ENCODE results near the gene ADAMTS4.

The ADAMTS4 gene

GRCh38 chr1:161171696-161172095 is 27.2 kb downstream of the ADAMTS4 start:
- 92 to 93% methylated on average over 10 to 11 of the region's 12 CpGs for WGBS, 2 experiments (ENCODE audit: insufficient coverage in 2 of 2)
- H3K36me3 ChIP-seq (ENCODE audit: control insufficient read depth, insufficient read depth, low read length) = peaks cover 70% of the 10 kb centered on the region

GRCh38 chr1:161171191-161171590 is 27.7 kb downstream of the ADAMTS4 start:
- Histone ChIP-seq H3K4me3 (ENCODE audit: extremely low read depth, insufficient read depth, low read length, poor library complexity, severe bottlenecking) (no peak overlapping the region), H3K9me3 (ENCODE audit: control insufficient read depth, low read length) (no peaks in the 10 kb centered on the region), H3K27ac (ENCODE audit: low read depth, low read length, severe bottlenecking) (no peak overlapping the region), H3K36me3 (ENCODE audit: control insufficient read depth, insufficient read depth, low read length) (peaks cover 70% of the 10 kb centered on the region), H3K4me1 (ENCODE audit: control insufficient read depth, insufficient read depth, low read length, poor library complexity, severe bottlenecking) (peaks cover 2% of the 10 kb centered on the region)
- 80 to 89% methylated on average over 1 to 2 of the region's 5 CpGs for WGBS, 2 experiments (ENCODE audit: insufficient coverage in 2 of 2)

More at GRCh38 chr1:161171696-161172095, 27.2 kb downstream of the ADAMTS4 start:
- peaks cover 6% of the 10 kb centered on the region for H3K4me1 ChIP-seq (ENCODE audit: control insufficient read depth, insufficient read depth, low read length, poor library complexity, severe bottlenecking)
- no peak overlapping the region for H3K27ac ChIP-seq (ENCODE audit: low read depth, low read length, severe bottlenecking)
- no peak overlapping the region for H3K4me3 ChIP-seq (ENCODE audit: extremely low read depth, insufficient read depth, low read length, poor library complexity, severe bottlenecking)
- no peaks in the 10 kb centered on the region for H3K9me3 ChIP-seq (ENCODE audit: control insufficient read depth, low read length)

GRCh38 chr1:161168906-161169305 is 29.9 kb downstream of the ADAMTS4 start:
- Histone ChIP-seq H3K36me3 (ENCODE audit: control insufficient read depth, insufficient read depth, low read length) (peaks cover 56% of the 10 kb centered on the region), H3K4me1 (ENCODE audit: control insufficient read depth, insufficient read depth, low read length, poor library complexity, severe bottlenecking) (peaks cover 7% of the 10 kb centered on the region), H3K27ac (ENCODE audit: low read depth, low read length, severe bottlenecking) (no peak overlapping the region), H3K9me3 (ENCODE audit: control insufficient read depth, low read length) (no peaks in the 10 kb centered on the region), H3K4me3 (ENCODE audit: extremely low read depth, insufficient read depth, low read length, poor library complexity, severe bottlenecking) (no peak overlapping the region)
- WGBS, 2 experiments (ENCODE audit: insufficient coverage in 2 of 2) = 90 to 94% methylated on average over 7 of the region's 9 CpGs

- Histone ChIP-seq H3K36me3 (ENCODE audit: control insufficient read depth, insufficient read depth, low read length) (peaks cover 54% of the 10 kb centered on the region), H3K27ac (ENCODE audit: low read depth, low read length, severe bottlenecking) (peak overlapping the region; percentile 23), H3K4me3 (ENCODE audit: extremely low read depth, insufficient read depth, low read length, poor library complexity, severe bottlenecking) (peak overlapping the region; percentile 87), H3K9me3 (ENCODE audit: control insufficient read depth, low read length) (no peaks in the 10 kb centered on the region), H3K4me1 (ENCODE audit: control insufficient read depth, insufficient read depth, low read length, poor library complexity, severe bottlenecking) (peaks cover 7% of the 10 kb centered on the region)
- whole genome bisulfite sequencing, 2 experiments (ENCODE audit: insufficient coverage in 2 of 2) = 9 to 11% methylated on average over 25 to 27 of the region's 33 CpGs
Observed at GRCh38 chr1:161166669-161167548, 31.9 kb downstream of the ADAMTS4 start.

GRCh38 chr1:161165742-161166668 is 32.8 kb downstream of the ADAMTS4 start, which contains the start of gene PPOX:
Gene PPOX (plus strand): TSS chr1:161166426. CDS start chr1:161166848, 422 bp downstream.
- Histone ChIP-seq H3K9me3 (ENCODE audit: control insufficient read depth, low read length) (no peaks in the 10 kb centered on the region), H3K36me3 (ENCODE audit: control insufficient read depth, insufficient read depth, low read length) (peaks cover 53% of the 10 kb centered on the region), H3K4me3 (ENCODE audit: extremely low read depth, insufficient read depth, low read length, poor library complexity, severe bottlenecking) (peak within 1 kb of the TSS; percentile 87), H3K4me1 (ENCODE audit: control insufficient read depth, insufficient read depth, low read length, poor library complexity, severe bottlenecking) (peaks cover 7% of the 10 kb centered on the region), H3K27ac (ENCODE audit: low read depth, low read length, severe bottlenecking) (peak within 1 kb of the TSS; percentile 96)
- WGBS, 2 experiments (ENCODE audit: insufficient coverage in 2 of 2) = 1% methylated on average over 39 to 43 of the region's 54 CpGs

- Histone ChIP-seq H3K9me3 (ENCODE audit: control insufficient read depth, low read length) (no peaks in the 10 kb centered on the region), H3K36me3 (ENCODE audit: control insufficient read depth, insufficient read depth, low read length) (peaks cover 50% of the 10 kb centered on the region), H3K27ac (ENCODE audit: low read depth, low read length, severe bottlenecking) (peak overlapping the region; percentile 96), H3K4me3 (ENCODE audit: extremely low read depth, insufficient read depth, low read length, poor library complexity, severe bottlenecking) (peak overlapping the region; percentile 87), H3K4me1 (ENCODE audit: control insufficient read depth, insufficient read depth, low read length, poor library complexity, severe bottlenecking) (peaks cover 10% of the 10 kb centered on the region)
- 96% methylated on average over 8 to 10 of the region's 14 CpGs for WGBS, 2 experiments (ENCODE audit: insufficient coverage in 2 of 2)
Observed at GRCh38 chr1:161164901-161165610, 33.8 kb downstream of the ADAMTS4 start.

GRCh38 chr1:161163793-161164192 is 35.1 kb downstream of the ADAMTS4 start:
- H3K4me1 ChIP-seq (ENCODE audit: control insufficient read depth, insufficient read depth, low read length, poor library complexity, severe bottlenecking) = peaks cover 11% of the 10 kb centered on the region
- H3K9me3 ChIP-seq (ENCODE audit: control insufficient read depth, low read length) = no peaks in the 10 kb centered on the region
- no peak overlapping the region for H3K4me3 ChIP-seq (ENCODE audit: extremely low read depth, insufficient read depth, low read length, poor library complexity, severe bottlenecking)
- WGBS, 2 experiments (ENCODE audit: insufficient coverage in 2 of 2) = 60 to 98% methylated on average over 1 to 5 of the region's 5 CpGs
- peaks cover 42% of the 10 kb centered on the region for H3K36me3 ChIP-seq (ENCODE audit: control insufficient read depth, insufficient read depth, low read length)
- no peak overlapping the region for H3K27ac ChIP-seq (ENCODE audit: low read depth, low read length, severe bottlenecking)

GRCh38 chr1:161162806-161163205 is 36.0 kb downstream of the ADAMTS4 start:
- Histone ChIP-seq H3K27ac (ENCODE audit: low read depth, low read length, severe bottlenecking) (no peak overlapping the region), H3K4me1 (ENCODE audit: control insufficient read depth, insufficient read depth, low read length, poor library complexity, severe bottlenecking) (peaks cover 11% of the 10 kb centered on the region), H3K4me3 (ENCODE audit: extremely low read depth, insufficient read depth, low read length, poor library complexity, severe bottlenecking) (no peak overlapping the region), H3K9me3 (ENCODE audit: control insufficient read depth, low read length) (no peaks in the 10 kb centered on the region), H3K36me3 (ENCODE audit: control insufficient read depth, insufficient read depth, low read length) (peaks cover 48% of the 10 kb centered on the region)
- 100% methylated on average over 6 to 8 of the region's 10 CpGs for WGBS, 2 experiments (ENCODE audit: insufficient coverage in 2 of 2)

- Histone ChIP-seq H3K27ac (ENCODE audit: low read depth, low read length, severe bottlenecking) (peak overlapping the region; percentile 31), H3K36me3 (ENCODE audit: control insufficient read depth, insufficient read depth, low read length) (peaks cover 55% of the 10 kb centered on the region), H3K4me1 (ENCODE audit: control insufficient read depth, insufficient read depth, low read length, poor library complexity, severe bottlenecking) (peaks cover 11% of the 10 kb centered on the region), H3K9me3 (ENCODE audit: control insufficient read depth, low read length) (no peaks in the 10 kb centered on the region), H3K4me3 (ENCODE audit: extremely low read depth, insufficient read depth, low read length, poor library complexity, severe bottlenecking) (no peak overlapping the region)
- WGBS, 2 experiments (ENCODE audit: insufficient coverage in 2 of 2) = 88 to 90% methylated on average over 4 to 5 of the region's 7 CpGs
Observed at GRCh38 chr1:161162052-161162451, 36.8 kb downstream of the ADAMTS4 start.

GRCh38 chr1:161161652-161162051 is 37.2 kb downstream of the ADAMTS4 start:
- peaks cover 59% of the 10 kb centered on the region for H3K36me3 ChIP-seq (ENCODE audit: control insufficient read depth, insufficient read depth, low read length)
- H3K4me1 ChIP-seq (ENCODE audit: control insufficient read depth, insufficient read depth, low read length, poor library complexity, severe bottlenecking) = peaks cover 11% of the 10 kb centered on the region
- H3K9me3 ChIP-seq (ENCODE audit: control insufficient read depth, low read length) = no peaks in the 10 kb centered on the region
- H3K27ac ChIP-seq (ENCODE audit: low read depth, low read length, severe bottlenecking) = peak overlapping the region; percentile 31
- 91 to 92% methylated on average over 4 to 5 of the region's 5 CpGs for WGBS, 2 experiments (ENCODE audit: insufficient coverage in 2 of 2)
- no peak overlapping the region for H3K4me3 ChIP-seq (ENCODE audit: extremely low read depth, insufficient read depth, low read length, poor library complexity, severe bottlenecking)
